OCI-LY3 (cell line): ENCODE data around the gene LBP.
"Not testable (repeated sequence)": the region's sequence is repeated elsewhere in the genome, so short reads cannot be mapped to it uniquely, and the experiment has no call there.

Experiments used
- H2AFZ ChIP-seq: fragments of 200-600, 300-600 bp; shearing (Covaris generic); 2 replicates; pipeline ENCODE4 v1.6.0; 2014; ENCODE audit warnings: antibody characterized with exemption, low read depth, low read length
- H3K27ac ChIP-seq: fragments of 200-600, 300-600 bp; sonication (generic); 2 replicates; pipeline ENCODE4 v1.5.1; 2014; ENCODE audit warnings: mild to moderate bottlenecking, low read length, moderate library complexity, mixed read lengths
- H3K27me3 ChIP-seq: fragments of 200-600, 300-600 bp; sonication (generic); 2 replicates; pipeline ENCODE4 v1.6.1; 2014; ENCODE audit warnings: low read depth, low read length, mixed read lengths
- H3K36me3 ChIP-seq: fragments of 200-600, 300-600 bp; sonication (generic); replicated peaks from 2 replicates; pipeline ENCODE3; 2014; ENCODE audit warnings: low read depth, low read length, mixed read lengths
- H3K4me1 ChIP-seq: fragments of 300-600, 200-600 bp; sonication (generic); 2 replicates; pipeline ENCODE4 v1.6.1; 2014; ENCODE audit warnings: low read length, mixed read lengths
- H3K4me2 ChIP-seq: fragments of 200-600, 300-600 bp; sonication (generic); 2 replicates; pipeline ENCODE4 v1.6.1; 2014; ENCODE audit warnings: low read length, mixed read lengths
- H3K4me3 ChIP-seq: fragments of 300-600, 200-600 bp; sonication (generic); 2 replicates; pipeline ENCODE4 v1.5.1; 2014; ENCODE audit warnings: antibody characterized with exemption, mild to moderate bottlenecking, low read length, moderate library complexity
- H3K79me2 ChIP-seq: fragments of 300-600, 200-600 bp; shearing (Covaris generic); 2 replicates; pipeline ENCODE4 v1.6.1; 2014; ENCODE audit warnings: mild to moderate bottlenecking, low read length, mixed read lengths
- H3K9ac ChIP-seq: fragments of 300-600, 200-600 bp; shearing (Covaris generic); 2 replicates; pipeline ENCODE4 v1.6.0; 2014; ENCODE audit warnings: mild to moderate bottlenecking, low read length, moderate library complexity
- H3K9me3 ChIP-seq: fragments of 200-600, 300-600 bp; shearing (Covaris generic); 2 replicates; pipeline ENCODE4 v1.6.1; 2014; ENCODE audit warnings: low read length, mixed read lengths; ENCODE audit not compliant: insufficient read depth
- H4K20me1 ChIP-seq: fragments of 200-600, 300-600 bp; sonication (generic); 2 replicates; pipeline ENCODE4 v1.6.1; 2016; ENCODE audit warnings: low read length, mixed read lengths; ENCODE audit not compliant: insufficient read depth
- EZH2phosphoT487 ChIP-seq: fragments of 200-600 bp; shearing (Covaris generic); IDR thresholded peaks from 2 replicates; pipeline ENCODE4 v1.6.1; 2018; ENCODE audit warnings: antibody characterized with exemption, mixed run types, low read depth
- TF ChIP-seq, protein P1 (sequence below): fragments of 200-600, 300-600 bp; sonication (generic); IDR thresholded peaks from 2 replicates; pipeline ENCODE4 v1.5.1; 2014; ENCODE audit warnings: antibody characterized with exemption, low read length, low read depth

The LBP gene

GRCh38 chr20:38372806-38373205 is 26.5 kb downstream of the LBP start:
- Histone ChIP-seq H3K79me2 (no peaks in the 10 kb centered on the region), H3K4me3 (no peak overlapping the region), H3K9ac (no peak overlapping the region), H3K36me3 (no peaks in the 10 kb centered on the region), H3K27me3 (peaks cover 8% of the 10 kb centered on the region), H4K20me1 (no peaks in the 10 kb centered on the region), H3K4me2 (no peak overlapping the region), H3K9me3 (no peaks in the 10 kb centered on the region), H3K4me1 (no peaks in the 10 kb centered on the region), H3K27ac (no peak overlapping the region), H2AFZ (no peak overlapping the region)
- TF ChIP-seq, protein P1, sequence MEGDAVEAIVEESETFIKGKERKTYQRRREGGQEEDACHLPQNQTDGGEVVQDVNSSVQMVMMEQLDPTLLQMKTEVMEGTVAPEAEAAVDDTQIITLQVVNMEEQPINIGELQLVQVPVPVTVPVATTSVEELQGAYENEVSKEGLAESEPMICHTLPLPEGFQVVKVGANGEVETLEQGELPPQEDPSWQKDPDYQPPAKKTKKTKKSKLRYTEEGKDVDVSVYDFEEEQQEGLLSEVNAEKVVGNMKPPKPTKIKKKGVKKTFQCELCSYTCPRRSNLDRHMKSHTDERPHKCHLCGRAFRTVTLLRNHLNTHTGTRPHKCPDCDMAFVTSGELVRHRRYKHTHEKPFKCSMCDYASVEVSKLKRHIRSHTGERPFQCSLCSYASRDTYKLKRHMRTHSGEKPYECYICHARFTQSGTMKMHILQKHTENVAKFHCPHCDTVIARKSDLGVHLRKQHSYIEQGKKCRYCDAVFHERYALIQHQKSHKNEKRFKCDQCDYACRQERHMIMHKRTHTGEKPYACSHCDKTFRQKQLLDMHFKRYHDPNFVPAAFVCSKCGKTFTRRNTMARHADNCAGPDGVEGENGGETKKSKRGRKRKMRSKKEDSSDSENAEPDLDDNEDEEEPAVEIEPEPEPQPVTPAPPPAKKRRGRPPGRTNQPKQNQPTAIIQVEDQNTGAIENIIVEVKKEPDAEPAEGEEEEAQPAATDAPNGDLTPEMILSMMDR, result no peak
- no peak for TF ChIP-seq EZH2phosphoT487

DNA sequence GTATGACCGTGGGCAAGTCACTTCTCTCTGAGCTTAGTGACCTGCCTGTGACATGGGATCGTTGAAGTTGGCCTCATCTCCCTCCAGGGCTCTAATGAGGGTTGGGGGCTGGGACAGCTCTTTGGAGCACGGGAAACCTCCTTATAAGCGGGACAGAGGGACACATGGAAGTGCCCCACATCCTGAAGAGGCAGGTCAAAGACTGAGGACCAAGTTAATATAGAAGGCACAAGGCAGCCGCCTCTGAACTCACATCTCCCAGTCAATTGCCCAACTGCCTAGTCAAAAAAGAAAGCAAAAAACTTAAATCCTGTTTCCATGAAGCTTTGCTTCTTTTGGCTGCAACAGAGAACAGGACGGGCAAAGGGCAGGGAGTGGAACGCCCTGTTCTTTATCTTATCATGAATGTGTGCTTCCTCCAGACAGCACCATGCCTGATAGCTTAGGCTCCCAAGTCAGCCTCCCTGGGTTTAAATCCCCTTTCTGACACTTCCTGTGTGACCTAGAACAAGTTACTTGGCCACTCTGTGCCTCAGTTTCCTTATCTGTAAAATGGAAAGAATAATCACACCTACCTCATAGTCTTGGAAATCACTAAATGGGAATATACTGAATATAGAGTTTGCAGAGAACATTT is 27.1 kb downstream of the LBP start:
- no peaks in the 10 kb centered on the region for H3K9me3 ChIP-seq
- no peaks in the 10 kb centered on the region for H3K4me1 ChIP-seq
- H3K27me3 ChIP-seq, result peaks cover 8% of the 10 kb centered on the region
- H3K36me3 ChIP-seq, result no peaks in the 10 kb centered on the region
- H3K4me3 ChIP-seq, result no peak overlapping the region
- no peak overlapping the region for H3K27ac ChIP-seq
- H3K4me2 ChIP-seq, result no peak overlapping the region
- no peak overlapping the region for H2AFZ ChIP-seq
- H3K9ac ChIP-seq, result no peak overlapping the region
- no peaks in the 10 kb centered on the region for H4K20me1 ChIP-seq
- H3K79me2 ChIP-seq, result no peaks in the 10 kb centered on the region
- TF ChIP-seq, protein P1, result no peak
- no peak for TF ChIP-seq EZH2phosphoT487

DNA sequence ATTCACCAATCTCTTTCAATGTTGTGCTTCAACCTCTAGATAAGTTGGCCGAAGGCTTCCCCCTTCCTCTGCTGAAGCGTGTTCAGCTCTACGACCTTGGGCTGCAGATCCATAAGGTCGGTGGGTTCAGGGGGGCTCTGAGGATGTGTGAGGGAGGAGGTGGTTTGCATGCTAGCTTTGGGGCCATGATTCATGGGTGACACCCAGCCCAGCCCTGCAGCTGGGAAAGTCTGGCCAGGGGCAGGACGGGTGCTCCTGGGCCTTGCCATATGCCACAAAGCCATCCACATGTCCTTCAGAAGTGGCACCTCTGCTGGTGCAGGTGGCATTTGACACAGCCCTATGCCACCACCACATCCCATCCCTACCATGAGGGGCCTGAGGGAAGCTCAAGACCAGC is 27.6 kb downstream of the LBP start:
- Histone ChIP-seq H3K27me3 (peaks cover 8% of the 10 kb centered on the region), H3K4me3 (no peak overlapping the region), H2AFZ (no peak overlapping the region), H3K4me2 (no peak overlapping the region), H3K36me3 (no peaks in the 10 kb centered on the region), H3K4me1 (no peaks in the 10 kb centered on the region), H3K79me2 (no peaks in the 10 kb centered on the region), H3K9ac (no peak overlapping the region), H3K9me3 (no peaks in the 10 kb centered on the region), H3K27ac (no peak overlapping the region), H4K20me1 (no peaks in the 10 kb centered on the region)
- TF ChIP-seq EZH2phosphoT487, result no peak
- TF ChIP-seq, protein P1, result no peak

GRCh38 chr20:38377039-38377685 is 30.9 kb downstream of the LBP start:
- H3K9me3 ChIP-seq, result no peaks in the 10 kb centered on the region
- no peaks in the 10 kb centered on the region for H4K20me1 ChIP-seq
- H3K4me1 ChIP-seq, result no peaks in the 10 kb centered on the region
- no peak overlapping the region for H2AFZ ChIP-seq
- H3K79me2 ChIP-seq, result no peaks in the 10 kb centered on the region
- H3K4me3 ChIP-seq, result no peak overlapping the region
- H3K27ac ChIP-seq, result no peak overlapping the region
- no peaks in the 10 kb centered on the region for H3K36me3 ChIP-seq
- no peak for TF ChIP-seq EZH2phosphoT487
- TF ChIP-seq, protein P1, result no peak
- H3K4me2 ChIP-seq, result no peak overlapping the region
- H3K9ac ChIP-seq, result no peak overlapping the region
- peaks cover 14% of the 10 kb centered on the region for H3K27me3 ChIP-seq

DNA sequence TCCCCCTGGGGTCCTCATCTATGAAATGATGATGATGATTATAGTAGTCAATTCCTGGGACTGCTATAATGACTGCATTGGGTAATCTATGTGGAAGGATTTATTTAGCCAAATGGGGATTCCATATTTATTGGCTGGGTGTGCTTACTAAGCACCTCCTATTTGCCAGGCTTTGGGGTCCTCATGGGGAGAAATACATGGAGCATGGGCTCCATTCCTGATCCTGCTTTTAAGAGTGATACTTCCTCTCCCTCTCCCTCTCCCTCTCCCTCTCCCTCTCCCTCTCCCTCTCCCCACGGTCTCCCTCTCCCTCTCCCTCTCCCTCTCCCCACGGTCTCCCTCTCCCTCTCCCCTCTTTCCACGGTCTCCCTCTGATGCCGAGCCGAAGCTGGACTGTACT is 31.6 kb downstream of the LBP start:
- H3K27me3 ChIP-seq, result peaks cover 13% of the 10 kb centered on the region
- not testable (repeated sequence) for H3K9me3 ChIP-seq, H3K36me3 ChIP-seq, H3K27ac ChIP-seq, H3K4me2 ChIP-seq, H3K4me1 ChIP-seq, H2AFZ ChIP-seq, H3K4me3 ChIP-seq, H4K20me1 ChIP-seq, H3K9ac ChIP-seq, H3K79me2 ChIP-seq
